ENCODE results near the gene COL4A4.

The COL4A4 gene

DNA sequence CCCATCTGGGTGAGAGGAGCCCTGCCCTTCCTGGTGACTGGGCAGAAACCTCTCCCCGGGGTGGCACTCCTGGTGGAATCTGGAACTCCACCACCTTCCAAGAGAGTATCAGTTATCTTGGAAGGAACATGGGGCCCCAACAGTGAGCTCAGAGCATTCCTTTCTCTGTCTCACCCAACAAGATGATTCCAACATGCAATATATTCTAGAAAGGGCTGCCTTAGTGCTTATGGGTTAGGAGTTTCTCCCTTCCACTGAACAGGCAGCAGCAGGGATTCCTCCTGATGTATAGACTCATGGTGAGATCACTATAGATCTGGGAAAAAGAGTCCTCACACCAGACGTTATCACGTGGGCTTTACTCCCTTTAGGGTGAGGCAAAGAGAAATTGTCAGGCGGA, 147.1 kb downstream of the COL4A4 start:
- TF ChIP-seq Cebpa-rat (IDR thresholded peaks at IDR 0.05), result no peak
- H4K20me1 ChIP-seq, result no peaks in the 10 kb centered on the region
- H3K27me3 ChIP-seq, result no peaks in the 10 kb centered on the region

GRCh38 chr2:227013881-227014280, 150.1 kb downstream of the COL4A4 start:
- H3K9me3 ChIP-seq, result no peaks in the 10 kb centered on the region
- no peak for TF ChIP-seq Cebpa-rat (IDR thresholded peaks at IDR 0.05)
- H3K4me1 ChIP-seq, result peaks cover 20% of the 10 kb centered on the region
- H3K4me2 ChIP-seq, result peak overlapping the region; percentile 55
- H3K27ac ChIP-seq, result no peak overlapping the region
- no peaks in the 10 kb centered on the region for H3K36me3 ChIP-seq
- no peak overlapping the region for H3K9ac ChIP-seq
- no peaks in the 10 kb centered on the region for H3K27me3 ChIP-seq
- no peak overlapping the region for H3K4me3 ChIP-seq
- no peaks in the 10 kb centered on the region for H4K20me1 ChIP-seq

More for the DNA sequence above, 147.1 kb downstream of the COL4A4 start:
- peaks cover 20% of the 10 kb centered on the region for H3K4me1 ChIP-seq
- no peaks in the 10 kb centered on the region for H3K9me3 ChIP-seq
- no peak overlapping the region for H3K4me2 ChIP-seq
- H3K36me3 ChIP-seq, result no peaks in the 10 kb centered on the region
- H3K27ac ChIP-seq, result no peak overlapping the region
- no peak overlapping the region for H3K4me3 ChIP-seq
- no peak overlapping the region for H3K9ac ChIP-seq

DNA sequence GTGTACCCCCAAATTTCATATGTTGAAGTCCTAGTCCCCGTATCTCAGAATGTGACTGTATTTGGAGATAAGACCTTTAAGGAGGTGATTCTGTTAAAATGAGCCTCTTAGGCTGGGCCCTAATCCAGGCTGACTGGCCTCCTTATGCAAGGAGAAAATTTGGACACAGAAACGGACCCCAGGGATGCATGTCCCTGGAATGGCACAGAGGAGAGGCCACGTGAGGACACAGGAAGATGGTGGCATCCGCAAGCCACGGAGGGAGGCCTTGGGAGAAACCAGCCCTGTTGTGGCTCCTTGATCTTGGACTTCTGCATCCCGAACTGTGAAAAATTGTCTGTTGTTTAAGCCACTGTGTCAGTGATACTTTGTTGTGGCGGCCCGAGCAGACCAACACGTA, 150.7 kb downstream of the COL4A4 start:
- no peak overlapping the region for H3K9ac ChIP-seq
- H3K4me2 ChIP-seq, result peak overlapping the region; percentile 55
- peaks cover 20% of the 10 kb centered on the region for H3K4me1 ChIP-seq
- H3K9me3 ChIP-seq, result no peaks in the 10 kb centered on the region
- H3K36me3 ChIP-seq, result no peaks in the 10 kb centered on the region
- H3K27me3 ChIP-seq, result no peaks in the 10 kb centered on the region
- no peak for TF ChIP-seq Cebpa-rat (IDR thresholded peaks at IDR 0.05)
- no peaks in the 10 kb centered on the region for H4K20me1 ChIP-seq
- H3K27ac ChIP-seq, result no peak overlapping the region
- no peak overlapping the region for H3K4me3 ChIP-seq

- no peaks in the 10 kb centered on the region for H4K20me1 ChIP-seq
- H3K4me1 ChIP-seq, result peaks cover 20% of the 10 kb centered on the region
- no peaks in the 10 kb centered on the region for H3K9me3 ChIP-seq
- no peaks in the 10 kb centered on the region for H3K36me3 ChIP-seq
- no peaks in the 10 kb centered on the region for H3K27me3 ChIP-seq
- no peak for TF ChIP-seq Cebpa-rat (IDR thresholded peaks at IDR 0.05)
- H3K4me3 ChIP-seq, result no peak overlapping the region
- H3K27ac ChIP-seq, result no peak overlapping the region
- no peak overlapping the region for H3K9ac ChIP-seq
- H3K4me2 ChIP-seq, result no peak overlapping the region
Measured at GRCh38 chr2:227010433-227010832, 153.6 kb downstream of the COL4A4 start.

DNA sequence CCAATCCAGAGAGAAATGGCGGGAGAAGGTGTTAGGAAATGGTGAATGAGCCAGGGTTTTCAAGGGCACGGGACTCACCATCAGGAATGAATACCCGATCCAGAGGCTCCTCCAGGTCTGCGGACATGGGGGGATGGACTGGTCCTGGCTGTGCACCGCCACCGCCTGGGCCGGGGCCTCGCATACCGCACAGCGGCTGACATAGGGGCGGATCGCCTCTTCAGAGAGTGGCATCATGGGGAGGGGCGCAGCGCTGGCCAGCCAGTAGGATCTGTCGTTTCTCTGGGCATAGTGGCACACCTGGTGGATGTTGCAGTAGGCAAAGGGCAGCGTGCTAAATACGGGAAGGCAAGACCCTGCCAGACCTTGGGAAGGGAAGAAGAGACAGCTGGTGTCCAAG, 156.1 kb downstream of the COL4A4 start:
- Histone ChIP-seq H3K4me2 (no peak overlapping the region), H3K36me3 (no peaks in the 10 kb centered on the region)

DNA sequence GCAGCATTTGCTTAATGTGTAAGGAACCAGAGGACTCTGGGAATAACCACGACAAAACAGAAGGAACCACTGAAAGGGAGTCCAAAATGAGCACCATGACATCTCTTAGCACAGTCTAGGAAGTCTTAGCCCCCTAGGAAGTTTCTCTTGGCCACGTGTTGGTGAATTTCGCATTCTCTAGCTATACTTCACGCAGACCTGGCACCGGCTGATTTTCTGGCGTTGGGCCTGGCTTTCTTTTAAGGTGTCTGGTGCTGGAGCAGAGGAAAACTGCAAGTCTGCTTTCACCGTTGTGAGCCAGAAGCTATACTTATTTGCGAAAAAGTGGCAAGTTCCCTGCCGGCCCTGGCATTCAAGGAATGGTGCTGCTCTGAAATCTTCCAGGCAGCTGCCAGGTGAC, 156.9 kb downstream of the COL4A4 start:
- peaks cover under 1% of the 10 kb centered on the region; the same call in 1 of the 2 replicates for H3K4me1 ChIP-seq
- no peaks in the 10 kb centered on the region for H3K36me3 ChIP-seq
- no peak overlapping the region for H3K4me2 ChIP-seq
- no peaks in the 10 kb centered on the region for H3K27me3 ChIP-seq
- no peak overlapping the region for H3K4me3 ChIP-seq
- no peak for TF ChIP-seq Cebpa-rat (IDR thresholded peaks at IDR 0.05)
- H3K27ac ChIP-seq, result no peak overlapping the region
- H4K20me1 ChIP-seq, result no peaks in the 10 kb centered on the region
- no peak overlapping the region for H3K9ac ChIP-seq
- H3K9me3 ChIP-seq, result no peaks in the 10 kb centered on the region

More for the DNA sequence above, 156.1 kb downstream of the COL4A4 start:
- no peaks in the 10 kb centered on the region for H3K9me3 ChIP-seq
- no peak for TF ChIP-seq Cebpa-rat (IDR thresholded peaks at IDR 0.05)
- no peak overlapping the region for H3K4me3 ChIP-seq
- peaks cover 8% of the 10 kb centered on the region for H3K4me1 ChIP-seq
- H4K20me1 ChIP-seq, result no peaks in the 10 kb centered on the region
- no peak overlapping the region for H3K9ac ChIP-seq
- H3K27me3 ChIP-seq, result no peaks in the 10 kb centered on the region
- H3K27ac ChIP-seq, result no peak overlapping the region

GRCh38 chr2:227006189-227006897, 157.7 kb downstream of the COL4A4 start:
- H3K4me3 ChIP-seq, result no peak overlapping the region
- H3K4me2 ChIP-seq, result no peak overlapping the region
- no peaks in the 10 kb centered on the region for H3K4me1 ChIP-seq
- no peaks in the 10 kb centered on the region for H4K20me1 ChIP-seq
- no peaks in the 10 kb centered on the region for H3K9me3 ChIP-seq
- no peak overlapping the region for H3K9ac ChIP-seq
- no peak overlapping the region for H3K27ac ChIP-seq
- no peaks in the 10 kb centered on the region for H3K27me3 ChIP-seq
- no peaks in the 10 kb centered on the region for H3K36me3 ChIP-seq
- no peak for TF ChIP-seq Cebpa-rat (IDR thresholded peaks at IDR 0.05)

GRCh38 chr2:227004482-227004881, 159.5 kb downstream of the COL4A4 start:
- no peak overlapping the region for H3K27ac ChIP-seq
- no peaks in the 10 kb centered on the region for H4K20me1 ChIP-seq
- TF ChIP-seq Cebpa-rat (IDR thresholded peaks at IDR 0.05), result no peak
- H3K4me2 ChIP-seq, result no peak overlapping the region
- H3K9ac ChIP-seq, result no peak overlapping the region
- no peaks in the 10 kb centered on the region for H3K4me1 ChIP-seq
- no peak overlapping the region for H3K4me3 ChIP-seq
- H3K27me3 ChIP-seq, result no peaks in the 10 kb centered on the region
- 0 out of 2 replicates have a peak, but pooled peaks cover under 1% of the 10 kb centered on the region for H3K36me3 ChIP-seq
- peaks cover 7% of the 10 kb centered on the region; the same call in 1 of the 2 replicates for H3K9me3 ChIP-seq

GRCh38 chr2:227000123-227000522, 163.9 kb downstream of the COL4A4 start:
- Histone ChIP-seq H3K9me3 (peaks cover 20% of the 10 kb centered on the region; the same call in 1 of the 2 replicates), H4K20me1 (no peaks in the 10 kb centered on the region), H3K36me3 (peaks cover 20% of the 10 kb centered on the region), H3K27ac (no peak overlapping the region), H3K9ac (no peak overlapping the region), H3K4me2 (no peak overlapping the region), H3K27me3 (no peaks in the 10 kb centered on the region), H3K4me1 (peaks cover 13% of the 10 kb centered on the region), H3K4me3 (no peak overlapping the region)
- TF ChIP-seq Cebpa-rat (IDR thresholded peaks at IDR 0.05), result no peak

DNA sequence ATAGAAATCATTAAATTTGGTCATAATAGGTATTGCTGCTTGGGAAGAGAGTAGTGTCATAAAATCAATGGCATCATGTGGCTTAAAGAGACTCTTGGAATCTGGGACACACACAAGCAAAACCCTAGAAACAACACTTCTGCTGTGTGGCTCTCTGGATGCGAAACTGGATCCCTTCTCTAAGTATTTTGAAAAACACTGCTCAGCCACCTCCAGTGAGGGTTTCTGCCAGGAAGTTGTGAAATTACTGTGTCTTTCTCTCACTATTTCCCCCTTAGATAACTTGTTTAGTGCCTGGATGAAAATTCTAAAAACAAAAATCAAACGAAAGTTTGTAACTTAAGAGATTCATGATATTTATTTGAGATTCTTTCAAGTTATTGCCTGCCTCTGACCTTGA, 164.3 kb downstream of the COL4A4 start:
- Histone ChIP-seq H3K4me3 (no peak overlapping the region), H4K20me1 (no peaks in the 10 kb centered on the region), H3K9me3 (peaks cover 20% of the 10 kb centered on the region; the same call in 1 of the 2 replicates), H3K27me3 (no peaks in the 10 kb centered on the region), H3K4me2 (no peak overlapping the region), H3K36me3 (peaks cover 20% of the 10 kb centered on the region), H3K27ac (no peak overlapping the region), H3K4me1 (peaks cover 18% of the 10 kb centered on the region), H3K9ac (no peak overlapping the region)
- no peak for TF ChIP-seq Cebpa-rat (IDR thresholded peaks at IDR 0.05)

All from BLaER1 (cell line).